Measurements from ENCODE around the gene BSCL2. TPM values are rescaled to one million over a fixed set of nuclear protein-coding genes. Genes with fewer than 3 reads are reported as not detected.

BSCL2 gene
- total and polyA plus RNA-seq, 2 of the 13 experiments (the other 11 are each of a cell fraction or from before 2014, with no cell fraction given), result 19.5 to 21.1 TPM

- no peak for TF ChIP-seq HMGA1 (CRISPR knock-in tag; conservative IDR thresholded peaks at IDR 0.05)
- TF ChIP-seq GLMP (CRISPR knock-in tag; IDR thresholded peaks at IDR 0.05; ENCODE audit: borderline replicate concordance), result no peak
- no peak for TF ChIP-seq STAG1 (CRISPR knock-in tag; IDR thresholded peaks at IDR 0.05)
- TF ChIP-seq CBX1 (IDR thresholded peaks at IDR 0.05; ENCODE audit: low read depth), result no peak
- TF ChIP-seq ZNF879 (CRISPR knock-in tag; IDR thresholded peaks at IDR 0.05), result no peak
- no peak for TF ChIP-seq EED (CRISPR knock-in tag; IDR thresholded peaks at IDR 0.05)
- TF ChIP-seq ZNF354B (CRISPR knock-in tag; IDR thresholded peaks at IDR 0.05), result no peak
- no peak for TF ChIP-seq ZNF619 (CRISPR knock-in tag; IDR thresholded peaks at IDR 0.05)
- no peak for TF ChIP-seq KLF16 (CRISPR knock-in tag; IDR thresholded peaks at IDR 0.05)
- TF ChIP-seq EZH2 (conservative IDR thresholded peaks at IDR 0.05; ENCODE audit: low read depth, low read length), result no peak
- no peak for TF ChIP-seq RNF219 (CRISPR knock-in tag; IDR thresholded peaks at IDR 0.05)
- no peak for TF ChIP-seq LCORL (IDR thresholded peaks at IDR 0.05)
- TF ChIP-seq LCORL (CRISPR knock-in tag; IDR thresholded peaks at IDR 0.05), result 0 out of 2 replicates have a peak, but pooled peaks have one; percentile 19
- 0 out of 2 replicates have a peak, but pooled peaks have one; percentile 0 for TF ChIP-seq AKAP8 (CRISPR knock-in tag; IDR thresholded peaks at IDR 0.05)
- TF ChIP-seq ZNF883 (CRISPR knock-in tag; IDR thresholded peaks at IDR 0.05; ENCODE audit: not compliant biosample characterization), result no peak
- no peak for TF ChIP-seq ZIK1 (CRISPR knock-in tag; IDR thresholded peaks at IDR 0.05; ENCODE audit: borderline replicate concordance, low read depth)
- no peak for TF ChIP-seq NR2C2 (CRISPR knock-in tag; IDR thresholded peaks at IDR 0.05; ENCODE audit: borderline replicate concordance)
- no peak for TF ChIP-seq BATF2 (CRISPR knock-in tag; IDR thresholded peaks at IDR 0.05)
- no peak for TF ChIP-seq U2AF2 (IDR thresholded peaks at IDR 0.05; ENCODE audit: low read depth, low read length)
- no peak for TF ChIP-seq ZNF431 (CRISPR knock-in tag; IDR thresholded peaks at IDR 0.05; ENCODE audit: borderline replicate concordance, low read depth)
- TF ChIP-seq ZMAT3 (CRISPR knock-in tag; conservative IDR thresholded peaks at IDR 0.05), result no peak
- no peak for TF ChIP-seq THYN1 (CRISPR knock-in tag; IDR thresholded peaks at IDR 0.05; ENCODE audit: borderline replicate concordance, low read depth)
- no peak for TF ChIP-seq ZNF207 (IDR thresholded peaks at IDR 0.05; ENCODE audit: borderline replicate concordance)
- no peak for TF ChIP-seq SMAD9 (CRISPR knock-in tag; IDR thresholded peaks at IDR 0.05)
- no peak for TF ChIP-seq RAD21 (CRISPR knock-in tag; IDR thresholded peaks at IDR 0.05)
- no peak for TF ChIP-seq ATF1 (CRISPR knock-in tag; IDR thresholded peaks at IDR 0.05)
- TF ChIP-seq ZNF709 (CRISPR knock-in tag; IDR thresholded peaks at IDR 0.05), result no peak
- no peak for TF ChIP-seq ZNF33A (CRISPR knock-in tag; IDR thresholded peaks at IDR 0.05; ENCODE audit: borderline replicate concordance)
- no peak for TF ChIP-seq ZBTB20 (CRISPR knock-in tag; IDR thresholded peaks at IDR 0.05; ENCODE audit: borderline replicate concordance, low read depth)
These were observed 42.7 kb downstream of the BSCL2 start (continued) for GRCh38 chr11:62664405-62665074.

All from HepG2 (cell line).